GM19099 (cell line): Measurements from ENCODE around the gene ITGA6.

Source experiments
- POLR2A ChIP-seq: IDR thresholded peaks from 3 replicates; pipeline ENCODE4 v1.6.1; 2011; ENCODE audit warnings: low read depth; ENCODE audit not compliant: insufficient read length; ENCODE audit errors: extremely low read depth

Gene ITGA6

DNA sequence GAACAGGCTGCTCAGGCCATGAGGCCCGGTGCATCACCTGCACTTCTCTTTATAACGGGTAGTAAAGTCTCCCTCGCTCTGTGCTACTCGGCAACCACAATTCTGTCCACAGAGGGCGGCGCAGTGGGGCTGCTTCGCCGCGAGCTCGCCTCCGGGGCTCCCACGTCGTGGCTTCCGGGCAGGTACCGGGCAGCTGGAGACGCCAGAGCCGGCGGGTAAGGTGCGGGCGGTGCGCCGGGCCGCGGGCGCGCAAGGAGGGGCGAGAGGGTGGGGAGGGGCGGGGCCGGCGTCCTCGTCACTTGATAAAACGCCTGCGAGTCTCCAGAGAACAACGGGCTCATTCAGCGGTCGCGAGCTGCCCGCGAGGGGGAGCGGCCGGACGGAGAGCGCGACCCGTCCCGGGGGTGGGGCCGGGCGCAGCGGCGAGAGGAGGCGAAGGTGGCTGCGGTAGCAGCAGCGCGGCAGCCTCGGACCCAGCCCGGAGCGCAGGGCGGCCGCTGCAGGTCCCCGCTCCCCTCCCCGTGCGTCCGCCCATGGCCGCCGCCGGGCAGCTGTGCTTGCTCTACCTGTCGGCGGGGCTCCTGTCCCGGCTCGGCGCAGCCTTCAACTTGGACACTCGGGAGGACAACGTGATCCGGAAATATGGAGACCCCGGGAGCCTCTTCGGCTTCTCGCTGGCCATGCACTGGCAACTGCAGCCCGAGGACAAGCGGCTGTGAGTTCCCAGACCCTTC lies at the start of gene ITGA6:
Gene ITGA6, plus strand, starts transcription at position 331 of the 734 bp plus-strand sequence.
- no peak for TF ChIP-seq POLR2A

DNA sequence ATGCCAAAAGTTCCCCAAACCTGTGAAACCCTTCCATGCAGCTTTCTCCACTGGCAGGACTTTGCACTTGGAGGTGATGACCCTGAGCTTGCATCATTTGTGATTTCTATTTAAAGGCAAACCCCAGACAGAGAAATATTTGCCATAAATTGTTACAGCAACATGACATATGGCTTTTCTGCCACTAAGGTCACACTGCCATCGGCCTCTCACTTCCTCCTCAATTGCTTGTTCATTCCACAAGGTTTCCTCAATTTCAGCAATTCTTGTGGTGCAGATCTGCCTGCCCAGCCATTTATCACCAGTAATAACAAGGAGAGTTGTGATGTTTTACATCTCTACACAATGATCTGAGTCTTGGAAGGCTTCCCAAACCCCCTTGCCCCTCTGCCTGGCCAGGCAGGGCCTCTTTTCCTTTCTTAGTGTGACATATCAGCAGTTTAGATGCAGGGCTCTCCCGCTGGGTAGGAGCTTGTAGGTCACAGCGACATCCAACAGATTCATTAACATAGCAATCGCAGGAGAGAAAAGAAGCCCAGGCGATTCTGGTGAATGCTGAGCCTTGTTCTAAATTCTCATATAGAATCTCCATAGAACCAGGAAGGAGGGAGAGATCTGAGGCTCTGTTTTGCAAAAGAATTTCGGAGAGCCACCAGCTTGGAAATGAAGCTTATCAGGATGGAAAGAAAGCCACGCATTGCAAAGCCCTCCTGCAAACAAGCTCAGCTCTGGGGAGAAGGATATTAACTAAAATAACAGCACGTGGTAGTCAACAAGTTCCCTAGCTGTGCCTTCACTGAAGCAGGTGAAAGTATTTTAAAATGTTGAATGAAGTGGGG lies 46.7 kb upstream of the ITGA6 start:
- TF ChIP-seq POLR2A: no peak

DNA sequence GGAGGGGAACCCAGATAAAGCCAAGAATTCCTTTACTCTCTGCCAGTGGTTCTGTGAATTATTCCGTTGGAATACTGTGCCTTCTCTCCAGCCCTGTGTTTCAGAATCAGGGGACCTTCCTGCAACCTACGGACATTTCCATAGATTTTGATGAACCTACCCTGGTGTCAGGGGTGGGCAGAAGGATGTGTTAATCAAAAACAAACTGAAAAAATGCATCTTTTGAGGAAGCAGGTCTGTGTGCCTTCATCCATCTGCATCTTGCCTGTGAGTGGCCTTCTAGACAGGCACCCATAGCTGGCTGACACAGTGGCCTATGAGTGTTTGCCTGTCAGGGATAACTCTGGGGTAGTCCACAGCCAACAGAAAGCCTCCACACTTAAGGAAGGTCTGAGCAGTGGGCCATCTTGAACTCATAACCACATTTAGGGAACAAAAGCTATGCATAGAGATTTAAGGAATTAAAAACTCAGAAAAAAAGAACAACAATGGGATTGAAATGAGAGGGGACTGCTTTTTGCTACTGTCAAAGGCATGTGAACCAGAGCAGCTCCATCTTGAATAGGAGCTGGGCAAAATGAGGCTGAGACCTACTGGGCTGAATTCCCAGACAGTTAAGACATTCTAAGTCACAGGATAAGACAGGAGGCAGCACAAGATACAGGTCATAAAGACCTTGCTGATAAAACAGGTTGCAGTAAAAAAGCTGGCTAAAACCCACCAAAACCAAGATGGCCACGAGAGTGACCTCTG lies 45.9 kb upstream of the ITGA6 start:
- no peak for TF ChIP-seq POLR2A

DNA sequence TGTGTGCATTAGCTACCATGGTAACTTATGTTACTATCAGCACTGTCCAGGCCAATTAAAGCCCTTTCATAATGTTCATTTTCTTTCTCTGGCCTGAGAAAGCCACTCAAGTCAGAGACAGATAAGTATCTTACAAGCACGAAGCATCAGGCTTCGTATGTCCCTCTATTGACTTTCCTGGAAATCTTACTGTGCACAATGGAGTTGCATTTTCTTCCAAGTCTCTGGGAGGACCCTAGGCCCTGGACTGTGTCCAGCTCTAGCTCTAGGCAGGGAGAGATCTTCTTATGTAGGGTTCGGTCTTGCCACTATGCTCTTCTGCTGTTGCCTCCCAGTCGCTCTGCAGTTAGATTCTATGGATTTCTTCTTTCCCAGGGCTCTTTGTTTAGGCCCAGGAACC lies 40.0 kb upstream of the ITGA6 start:
- TF ChIP-seq POLR2A: no peak

DNA sequence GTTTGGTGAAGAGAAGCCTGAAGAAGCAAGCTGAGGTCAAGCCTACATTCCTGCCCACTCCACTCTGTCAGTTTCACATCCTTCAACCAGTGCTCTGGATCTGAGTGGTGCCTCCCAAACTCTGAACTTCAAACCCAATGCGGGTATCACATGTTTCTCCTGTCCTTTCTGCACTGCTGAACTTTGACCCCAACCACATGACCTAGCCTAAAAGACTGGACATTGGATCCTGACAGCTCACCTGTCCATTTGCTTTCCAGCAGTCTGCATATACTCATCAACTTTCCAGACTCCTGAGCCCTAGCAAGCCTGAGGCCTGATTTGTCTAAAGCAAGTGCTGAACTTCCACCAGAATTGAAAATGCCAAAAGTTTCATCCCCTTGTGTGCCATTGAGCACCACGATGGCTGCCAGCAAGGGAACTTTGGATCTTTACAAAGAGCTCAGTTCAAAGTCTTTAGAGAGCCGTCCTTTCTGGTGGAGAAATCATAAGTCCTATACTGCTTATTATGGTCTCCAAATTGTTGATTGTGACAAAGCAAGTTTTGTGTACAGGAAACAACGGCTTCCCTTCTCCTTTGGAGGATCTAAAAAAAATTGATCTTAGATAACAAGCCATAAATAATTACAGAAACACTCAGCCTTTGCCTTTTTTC lies 37.6 kb upstream of the ITGA6 start:
- no peak for TF ChIP-seq POLR2A

DNA sequence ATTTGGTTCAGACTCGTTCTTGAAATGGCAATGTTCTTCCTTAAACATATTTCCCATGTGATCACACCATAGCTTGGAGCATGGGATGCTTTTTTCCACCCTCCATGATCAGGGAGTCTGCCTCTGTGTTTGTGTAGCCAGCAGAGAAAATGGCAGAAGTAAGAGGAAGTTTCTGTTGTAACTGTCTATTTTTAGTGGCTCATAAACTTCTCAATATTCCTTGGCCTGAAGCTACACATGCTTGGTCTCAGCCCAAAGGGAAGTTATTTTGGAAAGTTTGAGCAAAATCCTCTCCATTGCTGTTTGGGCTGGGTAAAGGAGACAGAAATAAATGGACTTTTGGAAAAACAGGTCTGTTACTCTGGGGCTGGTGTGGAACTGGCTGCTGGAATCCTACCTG lies 33.4 kb upstream of the ITGA6 start:
- no peak for TF ChIP-seq POLR2A

DNA sequence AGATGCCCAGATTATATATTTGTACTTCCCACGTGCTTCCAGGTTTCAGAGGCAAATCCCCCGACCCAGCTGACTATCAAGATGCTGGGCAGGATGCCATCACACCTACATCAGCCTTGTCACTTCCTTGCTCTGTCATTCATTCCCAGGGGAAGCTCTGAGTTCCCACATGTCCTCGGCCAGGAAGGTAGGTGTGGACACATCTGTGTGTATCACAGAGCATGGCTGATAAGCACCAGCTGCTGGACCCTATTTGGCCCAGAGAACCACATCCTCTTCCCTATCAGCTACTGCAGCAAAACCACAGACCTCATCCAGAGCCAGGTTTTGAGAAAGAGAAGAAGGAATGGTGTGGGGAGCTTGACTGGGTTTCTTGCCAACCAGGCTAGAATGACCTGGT lies 31.9 kb upstream of the ITGA6 start:
- no peak for TF ChIP-seq POLR2A

DNA sequence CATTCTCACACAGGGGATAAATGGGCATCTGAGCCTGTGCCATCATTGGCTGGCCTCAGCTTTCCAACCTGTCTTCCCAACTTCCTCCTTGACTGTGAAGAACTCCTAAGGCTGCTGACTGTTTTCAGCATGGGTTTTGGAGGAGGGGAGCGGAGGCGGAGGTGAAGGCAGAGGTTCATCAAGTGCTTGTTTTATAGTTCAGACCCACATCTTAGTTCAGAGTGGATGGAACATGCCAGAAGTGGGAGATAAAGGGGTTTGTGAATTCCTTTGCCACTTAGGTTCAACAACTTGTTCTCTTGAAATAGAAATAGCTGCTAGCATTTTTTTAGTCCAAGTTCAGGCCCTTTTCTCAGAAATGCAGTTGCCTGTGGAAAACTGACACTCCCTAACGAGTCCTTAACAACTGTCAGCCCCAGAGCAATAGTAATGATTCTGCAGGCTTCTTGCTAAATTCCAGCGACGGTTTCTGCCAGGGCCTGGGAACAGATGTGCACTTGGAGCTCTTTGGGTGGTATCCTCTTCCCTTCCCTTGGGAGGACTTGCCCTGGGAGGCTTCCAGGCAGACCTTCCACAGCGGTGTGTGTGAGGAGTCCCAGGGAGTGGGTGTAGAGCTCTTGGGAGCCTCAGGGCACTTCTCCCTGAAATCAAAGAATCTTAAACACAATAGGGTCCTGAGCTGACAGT lies 30.1 kb upstream of the ITGA6 start:
- no peak for TF ChIP-seq POLR2A

DNA sequence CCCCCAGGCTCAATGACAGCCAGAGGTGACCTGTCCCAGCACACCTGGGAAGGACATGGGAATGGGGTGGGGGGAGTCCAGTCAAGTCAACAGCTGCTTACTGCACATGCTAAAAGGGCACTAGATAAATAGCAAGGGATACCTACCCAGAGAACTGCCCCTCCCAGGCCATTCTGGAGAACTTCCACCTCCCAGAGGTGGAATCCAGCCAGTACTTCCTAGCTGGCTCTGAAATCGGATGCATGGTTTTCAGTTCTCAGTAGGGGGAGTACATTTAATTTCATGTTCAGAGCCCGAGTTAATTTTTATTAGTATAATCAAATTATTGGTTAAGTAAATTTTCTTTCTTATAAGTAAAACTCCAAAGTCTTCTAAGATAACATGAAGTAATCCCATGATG lies 28.9 kb upstream of the ITGA6 start:
- no peak for TF ChIP-seq POLR2A

DNA sequence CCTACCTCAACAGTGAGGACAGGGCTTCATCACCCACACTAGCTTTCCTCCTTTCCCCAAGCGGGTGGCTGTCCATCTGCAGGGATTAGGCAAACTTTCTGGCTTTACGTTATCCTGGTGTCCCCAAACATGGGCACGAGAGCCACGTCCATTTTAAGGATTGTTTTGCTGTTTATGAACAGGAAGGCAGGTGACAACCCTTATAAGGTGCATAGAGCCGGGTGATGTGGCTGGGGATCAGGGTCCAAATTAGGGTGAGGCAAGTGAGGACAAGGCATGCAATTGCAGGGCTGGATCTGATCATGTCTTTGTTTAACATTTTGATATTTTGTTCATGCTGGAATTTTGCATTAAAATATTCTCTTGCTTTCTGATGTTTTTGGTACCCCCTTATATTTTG lies 27.6 kb upstream of the ITGA6 start:
- TF ChIP-seq POLR2A: no peak

DNA sequence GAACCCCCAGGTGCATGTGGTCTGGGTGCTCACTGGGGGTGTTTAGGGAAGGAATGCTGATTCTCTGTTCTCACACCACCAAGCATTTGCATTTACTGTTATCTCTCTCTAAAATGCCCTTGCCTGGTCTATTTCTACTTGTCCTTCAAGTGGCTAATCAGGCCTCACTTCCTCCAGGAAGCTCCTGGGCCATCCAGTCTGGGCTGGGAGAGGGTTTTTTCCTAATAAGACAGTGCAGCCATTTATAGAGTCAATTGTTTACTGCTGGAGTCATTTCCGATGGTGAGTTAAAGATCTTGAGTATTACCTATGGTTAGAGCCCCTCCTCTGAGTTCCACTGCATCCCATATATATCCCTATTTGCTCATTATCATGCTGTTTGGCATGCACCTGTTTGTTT lies 25.2 kb upstream of the ITGA6 start:
- TF ChIP-seq POLR2A: no peak

DNA sequence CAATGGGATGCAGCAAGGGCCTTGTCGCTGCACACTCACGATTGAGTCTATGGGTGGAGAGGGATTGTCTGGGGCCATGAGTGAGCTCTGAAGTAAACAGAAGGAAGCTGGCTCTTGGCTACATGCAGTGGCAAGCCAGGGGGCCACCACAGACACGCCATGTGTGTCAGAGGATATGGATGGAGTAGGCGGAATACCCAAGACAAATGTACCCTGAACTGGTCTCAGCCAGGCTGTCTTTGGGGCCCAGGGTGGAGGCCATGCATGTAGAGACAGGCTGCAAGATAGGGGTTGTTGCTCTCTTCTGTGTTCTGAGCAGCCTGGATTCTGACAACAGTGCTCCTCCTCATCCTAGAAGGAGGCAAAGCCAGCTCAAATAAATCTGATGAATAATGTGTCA lies 24.0 kb upstream of the ITGA6 start:
- TF ChIP-seq POLR2A: no peak

DNA sequence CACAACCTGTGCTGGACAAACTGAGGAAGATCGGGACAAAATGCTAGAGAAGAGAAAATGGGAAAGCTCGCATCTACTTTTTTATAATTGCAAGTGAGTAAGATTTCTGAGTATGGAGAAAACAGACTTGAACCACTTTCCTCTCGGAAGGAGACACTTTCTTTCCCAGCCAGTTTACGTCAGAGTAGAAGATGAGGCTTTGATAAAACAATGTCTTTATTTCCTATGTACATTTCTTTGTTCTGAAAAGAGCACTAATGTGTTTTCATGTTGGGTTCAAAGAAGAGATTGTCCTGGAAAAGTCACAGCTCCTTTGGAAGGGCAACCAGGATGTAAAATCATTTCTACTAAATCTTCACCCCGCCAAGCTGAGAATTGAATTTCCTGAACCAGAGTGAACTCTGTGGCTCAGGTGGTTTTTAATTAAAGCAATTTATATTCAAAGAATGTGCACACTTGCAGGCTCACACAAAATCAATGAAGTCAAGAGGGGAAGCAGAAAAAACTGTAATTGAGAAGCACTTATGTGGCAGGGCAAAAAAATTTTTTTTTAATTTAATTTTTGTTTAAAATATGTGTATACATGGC lies 23.4 kb upstream of the ITGA6 start:
- no peak for TF ChIP-seq POLR2A

DNA sequence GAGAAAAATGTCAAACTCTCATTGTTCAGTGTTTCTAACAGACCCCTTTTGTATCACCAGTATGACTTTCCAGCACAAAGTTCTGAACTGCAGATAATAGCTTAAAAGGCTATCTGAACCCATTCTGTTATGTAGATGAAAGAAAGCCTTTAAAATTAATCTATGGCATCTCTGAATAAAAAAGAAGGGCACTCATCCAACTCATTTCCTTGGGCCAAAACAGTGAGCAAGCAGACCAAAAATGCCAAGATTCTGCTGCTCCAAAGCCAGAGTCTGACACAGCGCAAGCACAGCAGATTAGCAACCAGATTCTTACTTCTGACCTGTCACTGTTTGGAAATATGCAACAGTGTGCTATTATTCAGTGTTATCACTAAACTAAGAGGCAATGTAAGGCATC lies 22.6 kb upstream of the ITGA6 start:
- TF ChIP-seq POLR2A: no peak
